Naive thymus-derived CD8-positive, alpha-beta T cell (primary cell): ENCODE data around the gene E2F2. TPM values are rescaled to one million over a fixed set of nuclear protein-coding genes. Genes with fewer than 3 reads are reported as not detected.

Experiments used
- ATAC-seq, 2 donors: fragments of 150-1000 bp; cut with Tn5 transposase in 1 of 2; sonication (Bioruptor Pico), chemical (Tn5 transposase) in 1 of 2; 1 replicate in 1 of 2; 2 replicates in 1 of 2; pipeline ENCODE4 v1.10.0; 2021; ENCODE audit warnings: mild to moderate bottlenecking in 2 of 2, moderate library complexity in 2 of 2
- POLR2A ChIA-PET: fragments of 350-600 bp; sonication (Branson Sonifier 250); formaldehyde crosslinking; loops from one replicate; lab custom pipeline; 2021; ENCODE audit warnings: antibody characterized with exemption; lab: Charles Lee
- DNase-seq, 10 donors: peaks; one replicate each; pipeline versions ENCODE4 v3.0.0 to v3.0.0-alpha.2; 2020 to 2022
- H3K27ac Mint-ChIP-seq, 10 donors: one replicate each; pipeline ENCODE4 v1.8.0; 2020 to 2022; ENCODE audit warnings: mild to moderate bottlenecking in 10 of 10, mixed read lengths in 10 of 10, moderate library complexity in 4 of 10, inconsistent platforms in 1 of 10
- H3K27me3 Mint-ChIP-seq, 5 donors: one replicate each; pipeline ENCODE4 v1.8.0; 2021 to 2022; ENCODE audit warnings: mixed read lengths in 5 of 5
- H3K36me3 Mint-ChIP-seq, 3 donors: one replicate each; pipeline ENCODE4 v1.8.0; 2020 to 2022; ENCODE audit warnings: mixed read lengths in 3 of 3, mild to moderate bottlenecking in 2 of 3, inconsistent platforms in 1 of 3
- H3K4me1 Mint-ChIP-seq, 4 donors: one replicate each; pipeline ENCODE4 v1.8.0; 2021 to 2022; ENCODE audit warnings: mixed read lengths in 4 of 4
- H3K4me3 Mint-ChIP-seq, 10 donors: one replicate each; pipeline ENCODE4 v1.8.0; 2020 to 2022; ENCODE audit warnings: mild to moderate bottlenecking in 10 of 10, mixed read lengths in 10 of 10, moderate library complexity in 6 of 10, inconsistent platforms in 1 of 10
- H3K9me3 Mint-ChIP-seq, 9 donors: one replicate each; pipeline ENCODE4 v1.8.0; 2020 to 2022; ENCODE audit warnings: mixed read lengths in 9 of 9, mild to moderate bottlenecking in 3 of 9, inconsistent platforms in 1 of 9, moderate library complexity in 1 of 9
- polyA plus RNA-seq, 3 donors: library from polyadenylated mRNA; unstranded; fragments of 300-500 nt; fragmentation: Illumina TruSeq; gene quantifications; one replicate each; pipeline ENCODE4 v1.2.3, GENCODE V29; 2021
- total RNA-seq, 8 experiments: library from RNA in 2 of 8; stranded (reverse) in 2 of 8; gene quantifications; one replicate each; pipeline ENCODE4 v1.2.3 and lab custom pipeline; 2021 to 2026

E2F2 gene
- total and polyA plus RNA-seq, 5 experiments from 2014 or later = 0.05 to 0.14 (median 0.12) TPM; not detected in 1

GRCh38 chr1:23561813-23562100 lies 30.7 kb upstream of the E2F2 start:
- peaks cover 0 to 8% (median 3%) of the 10 kb centered on the region in 3 donors for H3K36me3 Mint-ChIP-seq
- H3K27me3 Mint-ChIP-seq = peaks cover 0 to 2% (median 0%) of the 10 kb centered on the region in 5 donors
- peak overlapping the region in 6 of 10 donors; percentile 34 to 90 (median 61) for H3K27ac Mint-ChIP-seq
- no peaks in the 10 kb centered on the region for H3K9me3 Mint-ChIP-seq
- H3K4me1 Mint-ChIP-seq = peaks cover 38 to 66% (median 57%) of the 10 kb centered on the region in 4 donors
- POLR2A ChIA-PET = interaction anchor here (0.7 to 16.8 kb wide), 3 partner anchors 41 to 239 kb away, joined by 4 to 359 read pairs (median 6); no protein-coding TSS in a partner anchor
- peak overlapping the region in 2 of 10 donors; percentile 18 to 48 for H3K4me3 Mint-ChIP-seq
- no peak for ATAC-seq
- DNase-seq = no peak

DNA sequence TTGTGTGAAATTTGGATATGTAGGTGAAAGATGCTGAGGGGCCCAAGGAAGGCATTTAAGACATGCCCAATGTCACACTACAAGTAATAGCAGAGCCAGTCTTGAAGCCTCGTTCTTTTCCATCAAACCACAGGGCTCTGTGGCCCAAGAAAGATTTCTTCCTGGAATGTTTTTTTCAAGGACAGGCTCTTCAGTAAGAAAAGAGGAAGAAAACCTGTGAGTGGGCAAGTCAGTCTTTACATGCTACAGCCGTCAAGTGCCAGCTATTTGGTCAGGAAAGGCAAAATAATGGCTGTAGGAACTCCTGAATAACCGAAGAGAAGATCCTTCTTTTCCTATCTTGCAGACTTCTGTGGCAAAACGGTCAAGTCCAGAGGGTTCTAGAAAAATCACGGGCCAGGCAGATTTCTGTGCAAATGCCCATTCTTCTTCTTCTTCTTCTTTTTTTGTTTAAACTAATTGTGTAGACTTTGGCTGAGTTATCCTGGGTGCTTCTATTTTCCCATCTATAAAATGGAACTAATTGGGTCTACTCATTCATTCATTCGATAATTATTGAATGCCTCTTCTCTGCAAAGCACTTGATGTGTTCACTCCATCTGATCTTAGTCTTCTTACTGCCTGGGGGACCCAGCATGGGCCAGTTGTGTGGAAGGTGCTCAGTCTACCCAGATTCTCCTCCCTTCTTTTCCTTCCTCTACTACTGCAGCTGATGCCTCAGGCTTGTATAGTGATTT lies 30.2 kb upstream of the E2F2 start:
- ATAC-seq = no peak
- peaks cover 40 to 68% (median 59%) of the 10 kb centered on the region in 4 donors for H3K4me1 Mint-ChIP-seq
- peaks cover 0 to 10% (median 3%) of the 10 kb centered on the region in 3 donors for H3K36me3 Mint-ChIP-seq
- H3K9me3 Mint-ChIP-seq = no peaks in the 10 kb centered on the region
- no peaks in the 10 kb centered on the region for H3K27me3 Mint-ChIP-seq
- peak overlapping the region in 7 of 10 donors; percentile 36 to 96 (median 54) for H3K27ac Mint-ChIP-seq
- H3K4me3 Mint-ChIP-seq = peak overlapping the region in 3 of 10 donors; percentile 13 to 97 (median 18)
- POLR2A ChIA-PET = interaction anchor here (1.0 to 16.8 kb wide), 3 partner anchors 31 to 59 kb away, joined by 6 to 359 read pairs (median 27); no protein-coding TSS in a partner anchor
- DNase-seq = no peak

DNA sequence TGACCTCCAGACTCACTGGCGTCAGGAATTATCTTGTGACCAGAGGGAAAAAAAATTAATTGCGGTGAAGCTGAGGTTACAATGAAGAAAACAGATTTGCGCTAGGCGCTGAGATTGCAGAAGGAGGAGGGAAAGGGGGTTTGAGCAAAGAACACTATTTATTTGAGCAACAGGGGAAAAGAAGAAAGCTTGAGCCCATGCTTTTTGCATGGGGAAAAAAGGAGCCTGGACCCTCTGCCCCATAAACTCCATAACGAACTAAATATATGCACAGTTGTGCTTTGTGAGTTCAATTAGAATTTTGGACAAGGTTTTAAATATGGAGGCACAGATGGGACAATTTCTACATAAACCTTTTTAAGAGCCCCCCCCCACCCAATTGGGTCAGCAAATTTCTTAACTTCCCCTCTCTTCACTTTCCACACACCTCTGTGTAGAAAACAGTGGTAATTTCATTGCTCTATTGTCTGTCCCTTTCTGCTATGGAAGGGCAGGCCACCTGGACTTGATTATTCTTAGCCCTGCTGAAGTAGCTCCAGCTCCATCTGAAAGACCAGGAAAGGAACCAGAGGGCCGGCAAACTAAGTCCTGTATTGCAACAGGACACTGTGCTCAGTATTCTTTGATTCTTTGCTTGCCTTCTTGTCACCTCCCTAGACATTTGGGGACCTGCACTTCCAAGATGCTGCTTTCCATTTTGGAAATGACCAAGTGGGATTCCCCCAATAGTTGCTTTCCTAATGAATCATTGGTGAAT lies 29.1 kb upstream of the E2F2 start:
- peak overlapping the region; percentile 85 to 97 (median 94) for H3K4me3 Mint-ChIP-seq
- DNase-seq = no peak
- H3K9me3 Mint-ChIP-seq = no peaks in the 10 kb centered on the region
- H3K27ac Mint-ChIP-seq = peak overlapping the region; percentile 81 to 97 (median 95)
- H3K27me3 Mint-ChIP-seq = no peaks in the 10 kb centered on the region
- H3K36me3 Mint-ChIP-seq = peaks cover 0 to 10% (median 3%) of the 10 kb centered on the region in 3 donors
- no peak for ATAC-seq
- POLR2A ChIA-PET = interaction anchor here (0.7 to 21.9 kb wide), 18 partner anchors 8 to 131 kb away, joined by 3 to 612 read pairs (median 10); partner anchors contain the start of gene RPL11
- H3K4me1 Mint-ChIP-seq = peaks cover 44 to 75% (median 66%) of the 10 kb centered on the region in 4 donors

GRCh38 chr1:23559136-23559984 lies 28.3 kb upstream of the E2F2 start, which contains the start of gene ID3:
Gene ID3 (minus strand): TSS chr1:23559501. CDS start chr1:23559426, 75 bp downstream.
- Mint-ChIP-seq H3K4me1 (peaks cover 45 to 80% (median 69%) of the 10 kb centered on the region in 4 donors), H3K36me3 (peaks cover 0 to 10% (median 3%) of the 10 kb centered on the region in 3 donors), H3K9me3 (no peaks in the 10 kb centered on the region), H3K27me3 (no peaks in the 10 kb centered on the region), H3K4me3 (peak within 1 kb of the TSS; percentile 85 to 97 (median 94)), H3K27ac (peak within 1 kb of the TSS; percentile 81 to 97 (median 95))
- POLR2A ChIA-PET = interaction anchor here (0.7 to 21.9 kb wide), 20 partner anchors 8 to 132 kb away, joined by 3 to 612 read pairs (median 8); partner anchors contain the start of gene RPL11
- peak; percentile 79 to 93 (median 86) for DNase-seq
- peak; percentile 52 to 61 for ATAC-seq

DNA sequence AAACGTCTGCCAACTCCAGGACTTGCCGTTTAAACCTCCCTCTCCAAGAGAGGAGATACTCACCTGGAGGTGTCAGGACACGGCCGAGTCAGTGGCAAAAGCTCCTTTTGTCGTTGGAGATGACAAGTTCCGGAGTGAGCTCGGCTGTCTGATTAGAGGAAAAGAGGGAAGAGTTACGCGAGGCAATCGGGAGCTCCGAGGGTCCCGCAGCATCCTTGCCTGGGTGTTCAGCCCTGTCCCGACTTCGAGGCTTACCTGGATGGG lies 27.8 kb upstream of the E2F2 start:
- peak overlapping the region; percentile 81 to 97 (median 95) for H3K27ac Mint-ChIP-seq
- H3K36me3 Mint-ChIP-seq = peaks cover 0 to 10% (median 3%) of the 10 kb centered on the region in 3 donors
- POLR2A ChIA-PET = interaction anchor here (0.7 to 21.9 kb wide), 17 partner anchors 8 to 75 kb away, joined by 3 to 612 read pairs (median 11); no protein-coding TSS in a partner anchor
- no peaks in the 10 kb centered on the region for H3K9me3 Mint-ChIP-seq
- peaks cover 50 to 86% (median 74%) of the 10 kb centered on the region in 4 donors for H3K4me1 Mint-ChIP-seq
- H3K27me3 Mint-ChIP-seq = no peaks in the 10 kb centered on the region
- DNase-seq (peak in 2 of 10 donors; percentile 19 to 20), ATAC-seq (no peak)
- peak overlapping the region; percentile 85 to 97 (median 94) for H3K4me3 Mint-ChIP-seq

GRCh38 chr1:23558140-23558871 lies 27.3 kb upstream of the E2F2 start:
- Mint-ChIP-seq H3K9me3 (no peaks in the 10 kb centered on the region), H3K36me3 (peaks cover 0 to 10% (median 3%) of the 10 kb centered on the region in 3 donors), H3K27me3 (no peaks in the 10 kb centered on the region), H3K4me1 (peaks cover 52 to 86% (median 76%) of the 10 kb centered on the region in 4 donors), H3K27ac (peak overlapping the region; percentile 81 to 97 (median 95)), H3K4me3 (peak overlapping the region; percentile 85 to 97 (median 94))
- peak in 3 of 10 donors; percentile 19 to 34 (median 24) for DNase-seq
- no peak for ATAC-seq
- POLR2A ChIA-PET = interaction anchor here (0.7 to 21.9 kb wide), 17 partner anchors 9 to 76 kb away, joined by 3 to 612 read pairs (median 11); no protein-coding TSS in a partner anchor

- Mint-ChIP-seq H3K9me3 (no peaks in the 10 kb centered on the region), H3K36me3 (peaks cover 0 to 10% (median 3%) of the 10 kb centered on the region in 3 donors), H3K27ac (peak overlapping the region; percentile 81 to 97 (median 96)), H3K4me1 (peaks cover 49 to 81% (median 75%) of the 10 kb centered on the region in 4 donors), H3K4me3 (peak overlapping the region; percentile 85 to 97 (median 94)), H3K27me3 (no peaks in the 10 kb centered on the region)
- POLR2A ChIA-PET = interaction anchor here (0.8 to 21.9 kb wide), 14 partner anchors 10 to 76 kb away, joined by 3 to 612 read pairs (median 12); no protein-coding TSS in a partner anchor
- ATAC-seq (no peak), DNase-seq (no peak)
Observed at GRCh38 chr1:23557471-23558124, 26.6 kb upstream of the E2F2 start.

- H3K27me3 Mint-ChIP-seq = no peaks in the 10 kb centered on the region
Observed at GRCh38 chr1:23556635-23557470, 25.8 kb upstream of the E2F2 start.

DNA sequence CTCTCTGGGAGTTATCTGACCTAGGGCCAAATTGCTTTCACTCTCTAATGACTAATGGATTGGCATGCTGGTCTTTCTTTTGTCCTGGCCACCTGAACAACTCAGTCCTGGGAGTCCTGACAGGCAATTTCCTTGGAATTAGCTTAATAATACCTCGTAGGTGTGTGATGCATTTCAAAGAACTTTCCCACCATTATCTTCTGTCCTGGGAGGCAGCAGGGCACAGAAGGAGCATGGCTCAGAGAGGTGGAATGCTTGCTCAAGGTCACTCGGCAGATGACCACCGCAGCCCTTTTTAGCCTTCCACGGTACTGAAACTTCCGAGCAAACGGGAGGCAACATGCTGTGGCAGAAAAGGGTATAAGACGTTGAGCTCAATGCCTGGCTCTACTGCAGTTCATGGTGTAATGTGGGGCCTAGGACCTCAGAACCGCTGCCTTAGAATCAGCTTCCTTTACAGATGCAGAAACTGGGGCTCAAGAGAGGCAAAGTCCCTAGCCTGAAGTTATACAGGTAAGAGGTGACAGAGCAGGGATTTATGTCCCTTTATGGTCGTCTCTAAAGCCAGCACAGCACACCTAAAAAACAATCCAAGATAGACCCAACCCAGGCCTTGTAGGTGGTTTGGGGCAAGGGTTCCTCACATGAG lies 25.1 kb upstream of the E2F2 start:
- DNase-seq = peak in 2 of 10 donors; percentile 23 to 34
- POLR2A ChIA-PET = interaction anchor here (0.9 to 21.9 kb wide), 16 partner anchors 8 to 78 kb away, joined by 3 to 612 read pairs (median 8); partner anchors contain the start of gene E2F2
- no peak for ATAC-seq
- peaks cover 40 to 75% (median 68%) of the 10 kb centered on the region in 4 donors for H3K4me1 Mint-ChIP-seq
- peaks cover 0 to 10% (median 3%) of the 10 kb centered on the region in 3 donors for H3K36me3 Mint-ChIP-seq
- H3K9me3 Mint-ChIP-seq = no peaks in the 10 kb centered on the region
- H3K27me3 Mint-ChIP-seq = no peaks in the 10 kb centered on the region
- peak overlapping the region; percentile 81 to 97 (median 96) for H3K27ac Mint-ChIP-seq
- peak overlapping the region; percentile 85 to 97 (median 94) for H3K4me3 Mint-ChIP-seq

More at GRCh38 chr1:23556635-23557470, 25.8 kb upstream of the E2F2 start:
- peaks cover 43 to 75% (median 73%) of the 10 kb centered on the region in 4 donors for H3K4me1 Mint-ChIP-seq
- H3K9me3 Mint-ChIP-seq = no peaks in the 10 kb centered on the region
- DNase-seq (peak in 3 of 10 donors; percentile 33 to 44 (median 34)), ATAC-seq (peak; percentile 4 to 16)
- POLR2A ChIA-PET = interaction anchor here (0.9 to 21.9 kb wide), 13 partner anchors 7 to 77 kb away, joined by 3 to 612 read pairs (median 19); partner anchors contain the start of gene E2F2
- H3K4me3 Mint-ChIP-seq = peak overlapping the region; percentile 85 to 97 (median 94)
- H3K27ac Mint-ChIP-seq = peak overlapping the region; percentile 81 to 97 (median 96)
- peaks cover 0 to 10% (median 3%) of the 10 kb centered on the region in 3 donors for H3K36me3 Mint-ChIP-seq
